GM19324 (cell line): ENCODE measurements around the gene RALA.

Experiments
- ATAC-seq: cut with Tn5 transposase; IDR thresholded peaks from one replicate; pipeline ENCODE4 v1.9.1; 2021; ENCODE audit warnings: mild to moderate bottlenecking, moderate library complexity; ENCODE audit not compliant: unreplicated experiment, low FRiP score

Gene RALA

GRCh38 chr7:39609935-39610263, 13.5 kb upstream of the RALA start:
- ATAC-seq, result no peak

- no peak for ATAC-seq
Observed at GRCh38 chr7:39613577-39613976, 9.8 kb upstream of the RALA start.

- no peak for ATAC-seq
Observed at GRCh38 chr7:39614299-39614698, 9.1 kb upstream of the RALA start.

GRCh38 chr7:39615350-39615975, 7.9 kb upstream of the RALA start:
- no peak for ATAC-seq

- no peak for ATAC-seq
Observed at GRCh38 chr7:39616138-39616537, 7.2 kb upstream of the RALA start.

GRCh38 chr7:39617005-39617404, 6.4 kb upstream of the RALA start:
- no peak for ATAC-seq

- no peak for ATAC-seq
Observed at GRCh38 chr7:39618868-39619267, 4.5 kb upstream of the RALA start.

- no peak for ATAC-seq
Observed at GRCh38 chr7:39620486-39620885, 2.9 kb upstream of the RALA start.

- no peak for ATAC-seq
Observed at GRCh38 chr7:39621261-39621660, 2.1 kb upstream of the RALA start.

GRCh38 chr7:39621784-39622411, 1.5 kb upstream of the RALA start:
- ATAC-seq, result no peak

GRCh38 chr7:39622609-39623008, 763 bp upstream of the RALA start:
- no peak for ATAC-seq

- peak; percentile 75 for ATAC-seq
Observed at GRCh38 chr7:39623732-39624441, 515 bp downstream of the RALA start.

GRCh38 chr7:39624442-39624807, 1.1 kb downstream of the RALA start:
- no peak for ATAC-seq

GRCh38 chr7:39624935-39625694, 1.7 kb downstream of the RALA start:
- ATAC-seq, result no peak

- no peak for ATAC-seq
Observed at GRCh38 chr7:39631736-39632308, 8.4 kb downstream of the RALA start.

- no peak for ATAC-seq
Observed at GRCh38 chr7:39633563-39634477, 10.4 kb downstream of the RALA start.

GRCh38 chr7:39634478-39634805, 11.1 kb downstream of the RALA start:
- no peak for ATAC-seq

GRCh38 chr7:39637400-39637799, 14.0 kb downstream of the RALA start:
- no peak for ATAC-seq

- no peak for ATAC-seq
Observed at GRCh38 chr7:39637963-39638485, 14.7 kb downstream of the RALA start.

GRCh38 chr7:39642896-39643295, 19.5 kb downstream of the RALA start:
- ATAC-seq, result no peak
